GM12878 (cell line): Measurements from ENCODE around the gene CCDC91. TPM values are rescaled to one million over a fixed set of nuclear protein-coding genes. Genes with fewer than 3 reads are reported as not detected.

ENCODE experiments used
- ATAC-seq: fragments of 200-7000 bp; cut with Tn5 transposase; 3 replicates; pipeline ENCODE4 v1.9.1; 2020; ENCODE audit warnings: mild to moderate bottlenecking, moderate library complexity
- BruUV-seq: library from RNA; stranded (reverse); fragments of 400-500 nt; replicated peaks from 2 replicates; lab custom pipeline; 2021; lab: Mats Ljungman, UMichigan
- CTCF ChIA-PET: fragments of 300-600 bp; sonication (Branson Sonifier 250); formaldehyde crosslinking; extraction: SDS; loops from one replicate; lab custom pipeline; 2021; ENCODE audit warnings: inconsistent platforms; lab: Yijun Ruan, JAX
- POLR2A ChIA-PET: fragments of 350-600 bp; formaldehyde crosslinking; extraction: SDS; loops from one replicate; lab custom pipeline; 2021; ENCODE audit warnings: inconsistent platforms; lab: Charles Lee
- RAD21 ChIA-PET: fragments of 300-600 bp; sonication (Branson Sonifier 250); formaldehyde crosslinking; loops from one replicate; lab custom pipeline; 2023; ENCODE audit warnings: antibody characterized with exemption; ENCODE audit not compliant: unreplicated experiment; lab: Charles Lee
- SMC1A ChIA-PET: fragments of 300-600 bp; sonication (Branson Sonifier 250); formaldehyde crosslinking; loops from one replicate; lab custom pipeline; 2023; ENCODE audit not compliant: unreplicated experiment, uncharacterized antibody; lab: Charles Lee
- DNase-seq: peaks from one replicate; pipeline ENCODE4 v3.0.0-alpha.2; 2011; ENCODE audit warnings: low read depth, low spot score
- FAIRE-seq: peaks from 3 replicates; lab custom pipeline; 2011; peaks lifted over from hg19 to GRCh38; lab: Jason Lieb, UNC
- H2AFZ ChIP-seq: 2 replicates; pipeline ENCODE4 v1.6.0; 2011; ENCODE audit warnings: low read depth, low read length, control low read depth; ENCODE audit not compliant: control insufficient read depth
- H3K27ac ChIP-seq: 2 replicates; pipeline ENCODE4 v1.5.1; 2011; ENCODE audit warnings: control low read depth; ENCODE audit not compliant: control insufficient read depth, insufficient read depth
- H3K27me3 ChIP-seq, 2 experiments: replicated peaks in 1 of 2; 2 replicates each; pipeline versions ENCODE4 v1.6.0 to v1.6.1; 2011; ENCODE audit warnings: low read length in 1 of 2; ENCODE audit not compliant: control insufficient read depth in 2 of 2, insufficient read depth in 2 of 2
- H3K36me3 ChIP-seq, 2 experiments: 2 replicates each; pipeline ENCODE4 v1.5.1; 2011; ENCODE audit warnings: low read length in 1 of 2; ENCODE audit not compliant: control insufficient read depth in 2 of 2, insufficient read depth in 2 of 2
- H3K4me1 ChIP-seq: 2 replicates; pipeline ENCODE4 v1.6.1; 2011; ENCODE audit warnings: mild to moderate bottlenecking, low read length, moderate library complexity, mixed read lengths; ENCODE audit not compliant: control insufficient read depth, insufficient read depth
- H3K4me2 ChIP-seq: 2 replicates; pipeline ENCODE4 v1.6.0; 2011; ENCODE audit warnings: control low read depth; ENCODE audit not compliant: control insufficient read depth, insufficient read depth
- H3K4me3 ChIP-seq: fragments of 200-600 bp; sonication (generic); 2 replicates; pipeline ENCODE4 v1.5.1; 2016
- H3K79me2 ChIP-seq: 2 replicates; pipeline ENCODE4 v1.6.0; 2011; ENCODE audit warnings: low read length; ENCODE audit not compliant: control insufficient read depth, insufficient read depth
- H3K9ac ChIP-seq: 2 replicates; pipeline ENCODE4 v1.8.0; 2011; ENCODE audit warnings: low read length, control low read depth, mixed read lengths; ENCODE audit not compliant: control insufficient read depth, insufficient read depth
- H3K9me3 ChIP-seq: replicated peaks from 3 replicates; pipeline ENCODE4 v1.5.1; 2011; ENCODE audit warnings: mild to moderate bottlenecking, low read length; ENCODE audit not compliant: control insufficient read depth, insufficient read depth
- H4K20me1 ChIP-seq: 2 replicates; pipeline ENCODE4 v1.6.0; 2011; ENCODE audit not compliant: control insufficient read depth, insufficient read depth
- CBFB ChIP-seq: IDR thresholded peaks from 2 replicates; pipeline ENCODE4 v1.6.1; 2016; ENCODE audit warnings: antibody characterized with exemption, low read depth
- HDAC6 ChIP-seq: fragments of 200-600 bp; sonication (generic); IDR thresholded peaks from one replicate; pipeline ENCODE4 v1.8.0; 2017; ENCODE audit warnings: antibody characterized with exemption; ENCODE audit not compliant: unreplicated experiment
- IRF5 ChIP-seq: fragments of 450-650 bp; IDR thresholded peaks from 2 replicates; pipeline ENCODE4 v1.6.1; 2017; ENCODE audit warnings: borderline replicate concordance
- NR2C1 ChIP-seq: fragments of 450-650 bp; IDR thresholded peaks from 2 replicates; pipeline ENCODE4 v1.6.1; 2017; ENCODE audit warnings: antibody characterized with exemption, mild to moderate bottlenecking, moderate library complexity
- PAX8 ChIP-seq: fragments of 450-650 bp; IDR thresholded peaks from 2 replicates; pipeline ENCODE4 v1.6.1; 2017; ENCODE audit warnings: mild to moderate bottlenecking, moderate library complexity
- RAD21 ChIP-seq: IDR thresholded peaks from 2 replicates; pipeline ENCODE4 v1.6.1; 2011; ENCODE audit warnings: mild to moderate bottlenecking, low read depth, low read length, moderate library complexity; ENCODE audit not compliant: insufficient read depth
- SKIL ChIP-seq: fragments of 450-650 bp; IDR thresholded peaks from 2 replicates; pipeline ENCODE4 v1.6.1; 2017; ENCODE audit warnings: mild to moderate bottlenecking, low read depth, inconsistent platforms; ENCODE audit not compliant: poor library complexity, severe bottlenecking
- SMARCA5 ChIP-seq: fragments of 450-650 bp; IDR thresholded peaks from 2 replicates; pipeline ENCODE4 v1.6.1; 2017; ENCODE audit warnings: mild to moderate bottlenecking
- WGBS: methylation state at CpG from one replicate; pipeline ENCODE4 v1.1.6; 2016; ENCODE audit warnings: low lambda C conversion rate; ENCODE audit not compliant: insufficient replicate concordance, insufficient coverage; ENCODE audit errors: missing lambda C conversion rate; 5-methylcytosine and 5-hydroxymethylcytosine counted together
- in situ Hi-C: fragments of 300-500 bp; cut with MboI; formaldehyde crosslinking; loops from 9 replicates; pipeline ENCODE4 v1.14.3; 2018; ENCODE audit warnings: mixed read lengths
- intact Hi-C: fragments of 100-400 bp; cut with micrococcal nuclease; formaldehyde crosslinking; loops from one replicate; pipeline ENCODE4 v1.14.2; 2022; ENCODE audit not compliant: unreplicated experiment
- polyA plus RNA-seq, 11 experiments: library from polyadenylated mRNA; depleted of rRNA in 4 of 11; unstranded in 6 of 11; stranded (reverse) in 5 of 11; fragments of >200 nt; fragmentation: Nextera tagmentation in 4 of 11; fragmentation: Illumina TruSeq in 1 of 11; extraction: Ambion mirVana in 4 of 11; extraction: Trizol in 1 of 11; gene quantifications; 1 replicate in 1 of 11; 2 replicates in 10 of 11; pipeline versions ENCODE4 v1.2.1 to v1.2.3, GENCODE V29; 2011 to 2016; ENCODE audit warnings: inconsistent platforms in 2 of 11, missing spikeins in 2 of 11, low read depth in 1 of 11
- total RNA-seq, 4 experiments: library from RNA; depleted of rRNA in 3 of 4; stranded (reverse); fragments of >200 nt in 3 of 4; fragmentation: Illumina TruSeq in 1 of 4; extraction: Trizol in 1 of 4; gene quantifications; 2 replicates each; pipeline versions ENCODE4 v1.2.1 to v1.2.3, GENCODE V29; 2013 to 2021

Gene CCDC91
- total and polyA plus RNA-seq, 10 of the 15 experiments (the other 5 are each of a cell fraction or from before 2014, with no cell fraction given) = 6.1 to 24.9 (median 16.5) TPM

GRCh38 chr12:28253161-28253641, 62.9 kb downstream of the CCDC91 start (continued):
- TF ChIP-seq SKIL = no peak

- BruUV-seq = no TSS peak
- Histone ChIP-seq H4K20me1 (no peaks in the 10 kb centered on the region), H3K4me3 (no peak overlapping the region), H2AFZ (no peak overlapping the region), H3K36me3 (no peaks in the 10 kb centered on the region; a peak in 1 of 4 replicates), H3K4me2 (no peak overlapping the region), H3K27me3 (no peaks in the 10 kb centered on the region), H3K79me2 (no peaks in the 10 kb centered on the region; the same call in 1 of the 2 replicates), H3K9ac (no peak overlapping the region), H3K27ac (no peak overlapping the region), H3K9me3 (no peaks in the 10 kb centered on the region), H3K4me1 (peaks cover 3% of the 10 kb centered on the region; the same call in 1 of the 2 replicates)
- DNase-seq (no peak), FAIRE-seq (no peak), ATAC-seq (no peak)
- no peak for TF ChIP-seq NR2C1
- ChIA-PET CTCF (no interaction called here), POLR2A (no interaction called here), SMC1A (no interaction called here), RAD21 (no interaction called here)
- intact Hi-C loops = no loop called here
- in situ Hi-C loops = no loop called here
These were observed 67.2 kb downstream of the CCDC91 start for GRCh38 chr12:28257411-28257810.

- in situ Hi-C loops (no loop called here), intact Hi-C loops (no loop called here)
- ATAC-seq (no peak), DNase-seq (no peak), FAIRE-seq (no peak)
- Histone ChIP-seq H3K9me3 (no peaks in the 10 kb centered on the region), H3K27me3 (no peaks in the 10 kb centered on the region), H3K79me2 (no peaks in the 10 kb centered on the region; the same call in 1 of the 2 replicates), H3K27ac (no peak overlapping the region), H3K4me3 (no peak overlapping the region), H3K36me3 (no peaks in the 10 kb centered on the region; a peak in 1 of 4 replicates), H3K9ac (no peak overlapping the region), H2AFZ (no peak overlapping the region), H3K4me2 (no peak overlapping the region), H3K4me1 (no peaks in the 10 kb centered on the region), H4K20me1 (no peaks in the 10 kb centered on the region)
- 100% methylated on average over 1 of the region's 1 CpG for WGBS
- POLR2A ChIA-PET = no interaction called here
- CTCF ChIA-PET = no interaction called here
- BruUV-seq = no TSS peak
- RAD21 ChIA-PET = no interaction called here
- SMC1A ChIA-PET = interaction anchor here (1.0 kb wide), 1 partner anchor 11 kb away, joined by 3 read pairs; no protein-coding TSS in a partner anchor
- no peak for TF ChIP-seq RAD21
- TF ChIP-seq HDAC6 = no peak
- TF ChIP-seq IRF5 = no peak
- TF ChIP-seq PAX8 = no peak
- TF ChIP-seq CBFB = no peak
- TF ChIP-seq SMARCA5 = no peak
These were observed 68.7 kb downstream of the CCDC91 start for GRCh38 chr12:28258998-28259397.
